GM19324 (cell line): Measurements from ENCODE around the gene TRIM39.
"Not testable (repeated sequence)": the region's sequence is repeated elsewhere in the genome, so short reads cannot be mapped to it uniquely, and the experiment has no call there.

ENCODE experiments used
- ATAC-seq: cut with Tn5 transposase; IDR thresholded peaks from one replicate; pipeline ENCODE4 v1.9.1; 2021; ENCODE audit warnings: mild to moderate bottlenecking, moderate library complexity; ENCODE audit not compliant: unreplicated experiment, low FRiP score

TRIM39 gene

GRCh38 chr6:30359276-30359675 is 32.5 kb downstream of the TRIM39 start:
- no peak for ATAC-seq

- ATAC-seq = no peak
Measured at GRCh38 chr6:30360139-30360538, 33.4 kb downstream of the TRIM39 start.

- no peak for ATAC-seq
Measured at GRCh38 chr6:30361661-30362060, 34.9 kb downstream of the TRIM39 start.

- ATAC-seq = no peak
Measured at GRCh38 chr6:30363459-30363858, 36.7 kb downstream of the TRIM39 start.

GRCh38 chr6:30364591-30364990 is 37.9 kb downstream of the TRIM39 start:
- no peak for ATAC-seq

- ATAC-seq = not testable (repeated sequence)
Measured at GRCh38 chr6:30369280-30369679, 42.6 kb downstream of the TRIM39 start.

GRCh38 chr6:30378290-30378937 is 51.7 kb downstream of the TRIM39 start:
- no peak for ATAC-seq

GRCh38 chr6:30380464-30380863 is 53.7 kb downstream of the TRIM39 start:
- no peak for ATAC-seq

- ATAC-seq = no peak
Measured at GRCh38 chr6:30386166-30386565, 59.4 kb downstream of the TRIM39 start.

- ATAC-seq = no peak
Measured at GRCh38 chr6:30391240-30391639, 64.5 kb downstream of the TRIM39 start.
